GM18909 (cell line): ENCODE data around the gene PLOD1.
"Not testable (repeated sequence)": the region's sequence is repeated elsewhere in the genome, so short reads cannot be mapped to it uniquely, and the experiment has no call there.

ENCODE experiments used
- ATAC-seq: cut with Tn5 transposase; IDR thresholded peaks from one replicate; pipeline ENCODE4 v1.9.1; 2021; ENCODE audit warnings: mild to moderate bottlenecking; ENCODE audit not compliant: unreplicated experiment, poor library complexity

PLOD1 gene

GRCh38 chr1:11912000-11912399 is 22.5 kb upstream of the PLOD1 start:
- no peak for ATAC-seq

GRCh38 chr1:11912482-11913216 is 21.9 kb upstream of the PLOD1 start:
- not testable (repeated sequence) for ATAC-seq

- no peak for ATAC-seq
Observed at GRCh38 chr1:11913291-11913690, 21.2 kb upstream of the PLOD1 start.

DNA sequence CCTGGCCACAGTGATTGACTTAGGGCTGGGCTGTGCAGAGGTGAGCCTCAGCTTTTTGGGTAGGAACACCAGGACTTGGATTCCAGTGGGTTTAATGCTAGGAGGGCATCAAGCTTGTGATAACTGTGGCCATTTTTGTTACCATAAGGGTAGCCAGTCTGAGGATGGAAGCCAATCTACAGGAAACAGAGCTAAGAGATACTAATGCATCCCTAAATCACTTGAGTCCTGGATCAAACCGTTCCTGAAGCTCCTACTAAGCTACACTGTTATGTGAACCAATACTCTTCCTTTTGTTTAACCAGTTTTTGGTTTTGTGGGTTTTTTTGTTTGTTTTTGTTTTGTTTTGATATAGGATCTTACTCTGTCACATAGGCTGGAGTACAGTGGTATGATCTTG is 20.5 kb upstream of the PLOD1 start:
- ATAC-seq, result no peak

GRCh38 chr1:11918799-11919519 is 15.6 kb upstream of the PLOD1 start:
- ATAC-seq, result no peak

DNA sequence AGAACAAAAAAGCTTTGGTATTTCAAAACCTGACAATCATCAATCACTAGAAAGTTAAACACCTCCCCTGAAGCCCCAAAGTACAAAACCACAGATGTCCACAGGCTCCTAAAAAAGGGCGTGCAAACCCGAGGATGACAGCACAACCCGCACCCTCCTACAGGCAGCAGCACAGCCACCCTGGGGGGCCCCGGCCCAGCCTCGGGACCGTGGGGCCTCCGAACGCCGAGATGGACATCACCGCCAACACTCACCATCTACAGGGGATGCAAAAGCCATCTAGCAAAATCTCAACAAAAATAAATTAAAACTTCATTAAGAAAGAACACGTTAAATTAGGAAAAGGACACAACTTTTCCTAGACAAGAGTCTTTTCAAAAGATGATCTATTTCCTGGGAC is 14.9 kb upstream of the PLOD1 start:
- ATAC-seq, result no peak

DNA sequence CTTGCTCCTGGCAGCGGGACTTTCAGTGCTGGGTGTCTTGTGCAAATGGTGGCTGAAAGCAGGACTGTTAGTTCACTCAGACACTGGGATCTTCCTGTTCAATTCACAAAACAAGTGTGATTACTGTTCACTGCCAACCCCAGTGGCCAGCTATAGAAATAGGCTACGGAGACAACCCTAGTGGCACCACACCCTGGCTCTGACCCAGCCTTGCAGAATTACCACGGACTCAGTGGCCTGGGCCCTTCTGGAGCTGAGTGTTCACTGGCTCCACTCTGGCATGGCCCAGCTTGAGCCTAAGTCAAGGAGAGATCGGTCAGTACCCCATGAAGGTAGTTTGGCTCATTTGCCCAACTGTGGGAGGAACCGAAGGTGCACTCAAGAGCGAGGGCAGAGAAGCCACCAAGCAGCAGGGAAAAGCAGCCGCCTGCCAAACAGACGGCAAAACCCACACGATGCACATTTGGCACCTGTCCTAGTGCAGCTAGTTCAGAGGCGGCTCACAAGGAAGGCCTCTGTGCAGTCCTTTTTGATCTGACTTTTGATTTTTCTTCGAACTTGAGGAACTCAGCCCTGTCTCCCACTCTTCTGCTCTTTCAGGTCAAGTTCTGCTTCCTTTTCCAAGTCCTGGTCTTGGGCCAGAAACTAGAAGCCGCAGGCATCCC is 14.1 kb upstream of the PLOD1 start:
- ATAC-seq, result no peak

- ATAC-seq, result no peak
Observed at GRCh38 chr1:11921022-11921421, 13.5 kb upstream of the PLOD1 start.

DNA sequence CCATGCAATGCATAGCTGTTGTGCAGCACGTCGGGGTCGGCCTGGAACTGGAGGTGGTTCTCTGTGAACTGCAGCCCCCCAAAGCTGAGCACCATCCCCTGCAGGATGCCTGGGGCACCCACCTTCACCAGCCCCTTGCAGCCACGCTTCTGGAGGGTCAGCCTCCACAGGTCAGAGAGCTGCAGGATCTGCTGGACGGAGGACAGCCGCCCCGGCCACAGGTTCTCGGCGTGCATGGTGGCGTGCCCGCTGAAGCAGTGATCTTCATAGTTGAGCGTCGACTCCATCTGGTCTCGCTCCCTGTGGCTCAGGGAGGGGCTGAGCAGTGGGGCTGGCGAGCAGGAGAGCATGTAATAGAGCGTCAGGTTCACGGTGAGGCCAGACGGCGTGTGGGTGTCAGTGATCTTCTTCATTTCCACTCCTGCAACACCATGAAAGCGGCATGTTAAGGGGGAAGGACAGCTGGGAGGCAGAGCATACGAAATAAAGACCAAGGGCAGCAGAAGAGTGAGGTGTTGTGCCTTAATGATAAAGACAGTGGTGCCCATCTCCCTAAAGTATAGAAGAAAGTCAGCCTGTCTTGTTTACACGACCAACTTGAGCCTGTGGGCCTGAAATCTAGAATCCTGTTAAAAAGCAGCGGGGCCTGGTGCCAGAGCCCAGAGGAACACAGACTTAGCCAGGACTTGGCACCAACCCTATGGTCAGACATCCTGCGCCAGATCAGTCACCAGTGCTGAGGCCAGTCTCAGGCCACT is 11.3 kb upstream of the PLOD1 start:
- no peak for ATAC-seq

DNA sequence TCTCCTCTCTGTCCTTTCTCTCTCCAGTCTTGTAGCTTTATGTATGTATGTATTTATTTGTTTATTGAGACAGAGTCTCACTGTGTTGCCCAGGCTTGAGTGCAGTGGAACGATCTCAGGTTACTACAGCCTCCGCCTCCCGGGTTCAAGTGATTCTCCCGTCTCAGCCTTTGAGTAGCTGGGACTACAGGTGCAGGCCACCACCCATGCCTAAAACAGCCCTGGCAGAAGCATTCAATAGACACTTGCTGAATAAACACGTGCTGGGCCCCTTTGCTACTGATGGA is 10.7 kb upstream of the PLOD1 start:
- ATAC-seq, result no peak

DNA sequence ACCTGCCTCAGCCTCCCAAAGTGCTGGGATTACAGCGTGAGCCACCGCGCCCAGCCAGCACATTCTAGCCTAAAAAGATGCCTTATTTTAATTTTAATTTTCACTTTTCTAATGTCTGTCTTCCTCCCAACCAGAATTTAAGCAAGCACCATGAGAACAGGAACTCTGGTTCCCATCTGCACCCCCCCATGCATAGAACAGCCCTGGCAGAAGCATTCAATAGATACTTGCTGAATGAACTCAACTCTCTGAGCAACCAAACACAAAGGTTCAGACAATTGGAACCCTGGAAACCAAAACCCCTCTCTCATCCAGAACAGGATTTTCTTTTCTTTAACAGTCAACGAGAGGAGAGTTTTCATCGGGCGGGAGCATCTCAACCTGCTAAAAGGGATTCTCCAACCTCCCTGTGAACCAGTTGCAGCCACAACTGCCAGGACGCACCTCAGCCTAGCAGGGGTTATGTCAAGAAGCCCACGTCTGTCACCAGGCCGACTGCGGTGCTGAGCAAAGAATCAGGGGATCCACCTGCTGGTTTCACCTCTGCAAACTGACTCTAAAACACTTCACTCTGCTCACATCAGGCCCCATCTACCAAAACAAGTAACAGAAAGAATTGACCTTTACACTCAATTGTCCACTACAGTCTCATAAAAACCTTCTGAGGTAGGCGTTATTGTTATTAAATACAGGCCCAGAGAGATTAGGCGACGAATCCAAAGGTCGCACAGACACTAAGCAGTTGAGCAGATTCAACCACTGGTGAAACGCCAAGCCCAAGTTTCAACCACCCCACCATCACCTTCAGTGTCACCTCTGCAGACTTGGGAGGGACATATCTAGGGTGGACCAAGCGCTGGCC is 10.0 kb upstream of the PLOD1 start:
- no peak for ATAC-seq

DNA sequence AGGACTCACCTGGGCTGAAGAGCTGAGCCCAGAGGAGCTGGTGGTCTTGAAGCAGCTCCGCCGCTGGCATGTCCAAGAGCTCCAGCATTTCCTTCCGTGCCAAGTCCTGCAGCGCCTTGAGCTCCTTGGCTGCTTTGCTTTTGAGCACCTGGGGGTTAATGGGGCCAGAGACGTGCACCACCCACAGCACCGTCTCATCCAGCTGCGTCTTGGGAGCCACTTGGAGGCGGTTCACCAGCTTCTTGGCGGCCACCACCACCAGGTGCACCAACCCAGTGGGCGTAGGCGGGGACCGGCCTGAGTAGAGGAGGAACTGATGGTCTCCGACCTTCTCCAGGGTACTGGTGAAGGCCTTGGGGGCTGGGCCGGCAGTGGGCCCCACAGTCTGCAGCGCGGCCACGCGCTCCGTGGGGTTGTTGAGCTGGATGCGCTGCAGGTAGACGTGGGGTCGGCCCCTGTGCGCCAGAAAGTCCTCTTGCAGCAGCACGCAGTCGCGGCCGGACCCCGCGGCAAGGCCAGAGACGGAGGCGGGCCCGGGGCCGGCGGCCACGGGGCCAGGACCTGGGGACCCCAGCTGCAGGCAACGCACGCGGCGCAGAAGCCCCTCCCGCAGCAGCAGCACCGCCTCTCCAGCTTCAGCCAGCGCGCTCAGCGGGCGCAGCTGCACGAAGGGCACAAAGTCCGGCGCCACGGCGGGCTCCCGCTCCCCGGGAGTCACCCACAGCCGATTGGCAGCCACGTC is 9.2 kb upstream of the PLOD1 start:
- ATAC-seq, result not testable (repeated sequence)

DNA sequence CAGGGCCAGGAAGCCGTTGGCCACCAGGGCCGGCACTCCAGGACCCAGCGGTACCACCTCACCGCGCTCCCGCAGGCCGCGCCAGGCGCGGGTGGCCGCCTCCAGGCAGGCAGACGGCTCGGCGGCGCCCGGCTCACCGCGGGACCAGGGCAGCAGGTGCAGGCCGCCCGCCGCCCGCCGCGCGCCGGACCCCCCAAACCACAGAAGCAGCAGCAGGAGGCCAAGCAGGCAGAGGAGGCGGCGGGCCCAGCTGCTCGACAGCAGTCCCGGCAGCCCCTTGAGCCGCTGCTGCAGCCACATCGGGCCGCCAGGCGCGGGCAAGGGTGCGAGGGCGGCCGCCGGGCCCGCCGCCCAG is 8.6 kb upstream of the PLOD1 start:
- peak; percentile 15 for ATAC-seq

DNA sequence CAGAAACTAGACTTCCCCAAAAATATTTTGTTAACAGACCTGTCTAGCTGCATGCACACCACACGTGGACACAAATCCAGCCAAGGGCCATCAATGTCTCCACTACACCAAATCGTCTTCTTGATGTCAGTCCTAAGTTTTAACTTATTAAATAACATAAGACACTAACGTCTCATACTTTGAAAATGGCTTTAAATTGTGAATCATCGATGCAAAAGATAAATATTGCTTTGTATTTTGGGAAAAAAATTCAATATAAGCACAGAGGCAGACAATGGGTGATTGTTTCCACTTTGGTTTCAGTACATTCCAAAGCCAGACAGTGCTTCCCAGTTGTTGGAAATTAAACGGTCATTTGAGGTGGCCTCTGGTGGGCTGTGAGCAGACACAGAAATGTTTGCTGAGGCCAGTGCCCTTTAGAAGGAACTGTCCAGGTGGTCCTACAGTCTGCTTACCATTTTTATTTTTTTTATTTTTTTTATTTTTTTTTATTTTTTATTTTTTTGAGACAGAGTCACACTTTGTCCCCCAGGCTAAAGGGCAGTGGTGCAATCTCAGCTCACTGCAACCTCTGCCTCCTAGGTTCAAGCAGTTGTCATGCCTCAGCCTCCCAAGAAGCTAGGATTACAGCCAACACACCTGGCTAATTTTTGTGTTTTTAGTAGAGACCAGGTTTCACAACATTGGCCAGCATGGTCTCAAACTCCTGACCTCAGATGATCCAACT is 6.5 kb upstream of the PLOD1 start:
- ATAC-seq, result no peak

DNA sequence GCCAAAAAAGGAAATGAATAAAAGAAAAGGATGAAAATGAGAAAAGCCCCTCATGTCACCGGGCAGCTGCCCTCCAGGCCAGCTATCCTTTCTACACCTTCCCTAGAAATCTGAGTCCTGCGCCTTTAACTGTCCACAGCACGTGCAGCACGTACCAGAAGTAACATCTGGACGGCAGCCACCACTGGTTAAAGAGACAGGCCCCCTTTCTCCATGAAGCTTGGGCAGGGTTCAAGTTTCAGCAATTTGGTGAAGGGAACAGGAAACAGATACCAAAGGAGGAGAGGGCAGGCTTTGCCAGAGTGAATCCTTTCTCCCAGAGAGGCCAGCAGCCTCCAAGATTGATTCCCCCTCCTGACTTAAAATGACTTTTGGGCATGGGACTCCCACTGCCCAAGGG is 4.7 kb upstream of the PLOD1 start:
- no peak for ATAC-seq

DNA sequence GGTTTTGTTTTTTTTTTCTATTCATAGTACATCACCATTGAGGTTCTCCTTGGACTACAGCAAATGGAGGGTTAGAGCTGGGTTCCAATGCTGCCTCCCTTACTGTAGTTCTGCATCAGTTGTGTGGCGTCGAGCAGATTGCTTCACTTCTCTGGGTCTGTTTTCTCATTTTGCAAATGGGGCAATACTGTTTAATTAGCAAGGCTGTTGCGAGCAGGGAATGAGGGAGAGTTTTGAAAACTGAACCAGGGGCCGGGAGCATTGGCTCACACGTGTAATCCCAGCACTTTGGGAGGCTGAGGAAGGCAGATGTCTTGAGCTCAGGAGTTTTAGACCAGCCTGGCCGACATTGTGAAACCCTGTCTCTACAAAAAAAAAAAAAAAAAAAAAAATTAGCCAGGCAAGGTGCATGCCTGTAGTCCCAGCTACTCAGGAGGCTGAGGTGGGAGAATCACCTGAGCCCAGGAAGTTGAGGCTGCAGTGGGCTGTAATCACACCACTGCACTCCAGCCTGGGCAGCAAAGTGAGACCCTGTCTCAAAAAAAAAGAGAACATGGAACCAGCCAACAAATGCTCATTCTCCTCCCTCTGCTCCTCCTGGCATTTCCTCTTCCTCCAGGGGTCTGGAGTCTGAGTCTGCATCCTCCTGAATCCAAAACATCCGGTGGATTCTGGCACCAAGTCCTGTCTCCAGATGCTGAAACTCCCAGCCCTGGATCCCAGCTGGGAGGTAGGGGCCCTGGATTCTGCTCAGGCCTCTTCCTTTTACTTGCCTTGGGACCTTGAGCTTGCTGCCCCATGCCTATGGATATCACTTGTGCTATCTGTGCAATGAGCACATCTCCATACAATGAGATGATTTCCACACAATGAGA is 3.7 kb upstream of the PLOD1 start:
- no peak for ATAC-seq

- no peak for ATAC-seq
Observed at GRCh38 chr1:11931845-11932244, 2.7 kb upstream of the PLOD1 start.

- no peak for ATAC-seq
Observed at GRCh38 chr1:11935057-11935412, 518 bp downstream of the PLOD1 start.
